GM23338 (cell line): Measurements from ENCODE around the gene PLAGL1. TPM values are rescaled to one million over a fixed set of nuclear protein-coding genes. Genes with fewer than 3 reads are reported as not detected.

Experiments used
- ATAC-seq: fragments of 200-7000 bp; cut with Tn5 transposase; 3 replicates; pipeline ENCODE4 v1.9.1; 2020
- DNase-seq: peaks from one replicate; pipeline ENCODE4 v3.0.0-alpha.2; 2015; ENCODE audit warnings: low spot score
- H2AFZ ChIP-seq: fragments of 200-600 bp; sonication (generic); 2 replicates; pipeline ENCODE4 v1.8.0; 2016; ENCODE audit warnings: antibody characterized with exemption, mild to moderate bottlenecking, moderate library complexity
- H3F3A ChIP-seq: fragments of 200-600 bp; sonication (generic); replicated peaks from 2 replicates; pipeline ENCODE4 v1.8.0; 2017; ENCODE audit warnings: antibody characterized with exemption, mixed run types, low read depth
- H3K27ac ChIP-seq: fragments of 200-600 bp; sonication (generic); 2 replicates; pipeline ENCODE4 v1.6.1; 2016; ENCODE audit warnings: low read depth
- H3K27me3 ChIP-seq: fragments of 200-600 bp; sonication (generic); 2 replicates; pipeline ENCODE4 v1.8.0; 2016; ENCODE audit warnings: mild to moderate bottlenecking, mixed run types, moderate library complexity; ENCODE audit not compliant: insufficient read depth
- H3K36me3 ChIP-seq: fragments of 200-600 bp; sonication (generic); 2 replicates; pipeline ENCODE4 v1.8.0; 2016; ENCODE audit warnings: mild to moderate bottlenecking; ENCODE audit not compliant: insufficient read depth
- H3K4me1 ChIP-seq: fragments of 200-600 bp; sonication (generic); 2 replicates; pipeline ENCODE4 v1.8.0; 2016; ENCODE audit warnings: mild to moderate bottlenecking, moderate library complexity; ENCODE audit not compliant: insufficient read depth
- H3K4me2 ChIP-seq: fragments of 200-600 bp; sonication (generic); 2 replicates; pipeline ENCODE4 v1.7.1; 2017; ENCODE audit warnings: mixed run types
- H3K4me3 ChIP-seq: fragments of 200-600 bp; sonication (generic); 2 replicates; pipeline ENCODE4 v1.6.1; 2016; ENCODE audit warnings: mixed run types
- H3K79me2 ChIP-seq: fragments of 200-600 bp; sonication (generic); replicated peaks from 2 replicates; pipeline ENCODE4 v1.8.0; 2017; ENCODE audit warnings: mild to moderate bottlenecking; ENCODE audit not compliant: insufficient read depth
- H3K9me2 ChIP-seq: fragments of 200-600 bp; sonication (generic); 2 replicates; pipeline ENCODE4 v1.8.0; 2017; ENCODE audit not compliant: insufficient read depth
- H4K20me1 ChIP-seq: fragments of 200-600 bp; sonication (generic); replicated peaks from 2 replicates; pipeline ENCODE4 v1.8.0; 2017; ENCODE audit warnings: mild to moderate bottlenecking; ENCODE audit not compliant: insufficient read depth
- H3K27ac Mint-ChIP-seq: 2 replicates; pipeline ENCODE4 v1.8.0; 2020; ENCODE audit warnings: inconsistent platforms, mild to moderate bottlenecking, moderate library complexity, mixed read lengths
- H3K27me3 Mint-ChIP-seq: 3 replicates; pipeline ENCODE4 v1.8.0; 2022; ENCODE audit warnings: low read depth, mild to moderate bottlenecking, moderate library complexity, mixed read lengths, inconsistent platforms; ENCODE audit not compliant: insufficient read depth, poor library complexity
- H3K36me3 Mint-ChIP-seq: 3 replicates; pipeline ENCODE4 v1.8.0; 2021; ENCODE audit warnings: low read depth, mild to moderate bottlenecking, inconsistent platforms, moderate library complexity, mixed read lengths
- H3K4me1 Mint-ChIP-seq: 3 replicates; pipeline ENCODE4 v1.8.0; 2020; ENCODE audit warnings: mild to moderate bottlenecking, inconsistent platforms, mixed read lengths
- H3K4me3 Mint-ChIP-seq: 3 replicates; pipeline ENCODE4 v1.8.0; 2021; ENCODE audit warnings: moderate library complexity, mild to moderate bottlenecking, inconsistent platforms, mixed read lengths
- H3K9me3 Mint-ChIP-seq: 3 replicates; pipeline ENCODE4 v1.8.0; 2020; ENCODE audit warnings: moderate library complexity, mild to moderate bottlenecking, inconsistent platforms, mixed read lengths
- EZH2phosphoT487 ChIP-seq: fragments of 200-600 bp; sonication (generic); IDR thresholded peaks from one replicate; pipeline ENCODE4 v1.8.1; 2018; ENCODE audit warnings: antibody characterized with exemption; ENCODE audit not compliant: unreplicated experiment
- JUNB ChIP-seq: IDR thresholded peaks from one replicate; pipeline ENCODE4 v1.6.1; 2016; ENCODE audit warnings: antibody characterized with exemption; ENCODE audit not compliant: unreplicated experiment
- POLR2AphosphoS5 ChIP-seq: IDR thresholded peaks from 2 replicates; pipeline ENCODE4 v1.6.1; 2016; ENCODE audit warnings: antibody characterized with exemption, low read depth
- ZNF114 ChIP-seq: fragments of 250-450 bp; sonication (Bioruptor Pico); IDR thresholded peaks from 2 replicates; pipeline ENCODE4 v1.5.0; 2020; ENCODE audit warnings: mild to moderate bottlenecking, moderate library complexity
- ZNF462 ChIP-seq: fragments of 250-450 bp; sonication (Bioruptor Pico); IDR thresholded peaks from 2 replicates; pipeline ENCODE4 v1.5.0; 2020; ENCODE audit warnings: mild to moderate bottlenecking, moderate library complexity
- polyA plus RNA-seq: library from polyadenylated mRNA; unstranded; fragments of >200 nt; fragmentation: Nextera tagmentation; extraction: Ambion mirVana; gene quantifications from 2 replicates; pipeline ENCODE4 v1.2.1, GENCODE V29; 2016
- total RNA-seq: library from RNA; depleted of rRNA; stranded (reverse); fragments of >200 nt; shearing (Covaris generic); gene quantifications from 2 replicates; pipeline ENCODE4 v1.2.3, GENCODE V29; 2014
- TF ChIP-seq, protein P1 (sequence below), 2 experiments: fragments of 200-600 bp in 1 of 2; sonication (generic) in 1 of 2; conservative IDR thresholded peaks; 2 replicates each; pipeline versions ENCODE4 v1.5.1 to v1.6.1; 2016 to 2017; ENCODE audit warnings: antibody characterized with exemption in 2 of 2, low read depth in 2 of 2, mild to moderate bottlenecking in 2 of 2, moderate library complexity in 1 of 2

Gene PLAGL1
- total and polyA plus RNA-seq, 2 experiments from 2014 or later = 0.90 to 1.7 TPM

DNA sequence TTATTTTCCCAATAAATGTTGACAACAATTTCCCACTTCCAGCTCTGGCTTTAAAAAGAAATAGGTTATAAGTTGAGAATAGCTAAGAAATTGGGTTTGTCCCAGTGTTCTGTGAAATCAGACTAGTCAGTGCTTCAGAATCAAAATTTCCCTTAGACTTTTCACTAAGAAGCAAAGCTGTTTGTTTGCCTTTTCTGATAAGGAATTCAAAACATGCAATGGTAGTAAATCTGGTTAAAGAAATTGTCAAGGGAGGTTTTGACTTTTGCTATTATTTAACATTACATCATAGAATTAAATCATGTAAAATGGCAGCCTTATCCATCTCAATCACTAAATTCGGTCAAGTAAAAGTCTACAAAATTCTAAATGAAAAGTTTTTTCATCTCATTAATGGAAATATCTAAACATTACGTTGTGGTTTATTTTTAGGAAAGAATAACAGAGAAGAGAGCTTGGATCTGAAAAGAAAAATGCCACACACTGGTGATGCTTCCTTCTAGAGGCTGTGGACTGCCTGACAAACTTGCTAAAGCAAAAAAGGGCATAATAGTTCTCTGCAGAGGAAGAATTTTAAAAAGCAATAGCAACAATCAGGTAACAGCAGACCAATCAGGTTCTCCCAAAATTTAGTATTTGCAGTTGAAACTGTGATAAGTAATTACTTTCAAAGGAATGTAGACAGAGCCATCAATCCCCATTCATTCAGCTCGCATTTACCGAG is 36.4 kb downstream of the PLAGL1 start:
- no peaks in the 10 kb centered on the region for H3K36me3 ChIP-seq
- peak overlapping the region; percentile 29; the same call in 1 of the 2 replicates for H3K4me2 ChIP-seq
- Mint-ChIP-seq H3K27ac (no peak overlapping the region), H3K4me3 (no peak overlapping the region; the same call in 2 of the 3 replicates), H3K4me1 (peaks cover 45% of the 10 kb centered on the region), H3K36me3 (no peaks in the 10 kb centered on the region), H3K27me3 (peaks cover 94% of the 10 kb centered on the region), H3K9me3 (no peaks in the 10 kb centered on the region)
- H2AFZ ChIP-seq = no peak overlapping the region
- H3K4me3 ChIP-seq = no peak overlapping the region
- H3K4me1 ChIP-seq = peaks cover 58% of the 10 kb centered on the region
- TF ChIP-seq POLR2AphosphoS5 (no peak), JUNB (no peak), ZNF114 (CRISPR knock-in tag) (no peak), ZNF462 (CRISPR knock-in tag) (no peak), EZH2phosphoT487 (no peak)
- TF ChIP-seq, protein P1, sequence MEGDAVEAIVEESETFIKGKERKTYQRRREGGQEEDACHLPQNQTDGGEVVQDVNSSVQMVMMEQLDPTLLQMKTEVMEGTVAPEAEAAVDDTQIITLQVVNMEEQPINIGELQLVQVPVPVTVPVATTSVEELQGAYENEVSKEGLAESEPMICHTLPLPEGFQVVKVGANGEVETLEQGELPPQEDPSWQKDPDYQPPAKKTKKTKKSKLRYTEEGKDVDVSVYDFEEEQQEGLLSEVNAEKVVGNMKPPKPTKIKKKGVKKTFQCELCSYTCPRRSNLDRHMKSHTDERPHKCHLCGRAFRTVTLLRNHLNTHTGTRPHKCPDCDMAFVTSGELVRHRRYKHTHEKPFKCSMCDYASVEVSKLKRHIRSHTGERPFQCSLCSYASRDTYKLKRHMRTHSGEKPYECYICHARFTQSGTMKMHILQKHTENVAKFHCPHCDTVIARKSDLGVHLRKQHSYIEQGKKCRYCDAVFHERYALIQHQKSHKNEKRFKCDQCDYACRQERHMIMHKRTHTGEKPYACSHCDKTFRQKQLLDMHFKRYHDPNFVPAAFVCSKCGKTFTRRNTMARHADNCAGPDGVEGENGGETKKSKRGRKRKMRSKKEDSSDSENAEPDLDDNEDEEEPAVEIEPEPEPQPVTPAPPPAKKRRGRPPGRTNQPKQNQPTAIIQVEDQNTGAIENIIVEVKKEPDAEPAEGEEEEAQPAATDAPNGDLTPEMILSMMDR (conservative IDR thresholded peaks at IDR 0.05; ENCODE audit: low read depth in 2 of 2) = no peak
- DNase-seq (no peak), ATAC-seq (no peak)
- H4K20me1 ChIP-seq = peaks cover 3% of the 10 kb centered on the region; the same call in 1 of the 2 replicates
- H3K9me2 ChIP-seq = no peaks in the 10 kb centered on the region
- peaks cover 96% of the 10 kb centered on the region for H3K27me3 ChIP-seq
- H3F3A ChIP-seq = no peaks in the 10 kb centered on the region
- H3K27ac ChIP-seq = no peak overlapping the region
- H3K79me2 ChIP-seq = no peaks in the 10 kb centered on the region
